GM12874 (cell line): ENCODE data around the gene PEAR1.

Experiments used
- TF ChIP-seq, protein P1 (sequence below): IDR thresholded peaks from 2 replicates; pipeline ENCODE4 v1.5.1; 2011; ENCODE audit warnings: low read depth, mild to moderate bottlenecking, control low read depth, low read length, moderate library complexity; ENCODE audit not compliant: insufficient read depth

The PEAR1 gene

DNA sequence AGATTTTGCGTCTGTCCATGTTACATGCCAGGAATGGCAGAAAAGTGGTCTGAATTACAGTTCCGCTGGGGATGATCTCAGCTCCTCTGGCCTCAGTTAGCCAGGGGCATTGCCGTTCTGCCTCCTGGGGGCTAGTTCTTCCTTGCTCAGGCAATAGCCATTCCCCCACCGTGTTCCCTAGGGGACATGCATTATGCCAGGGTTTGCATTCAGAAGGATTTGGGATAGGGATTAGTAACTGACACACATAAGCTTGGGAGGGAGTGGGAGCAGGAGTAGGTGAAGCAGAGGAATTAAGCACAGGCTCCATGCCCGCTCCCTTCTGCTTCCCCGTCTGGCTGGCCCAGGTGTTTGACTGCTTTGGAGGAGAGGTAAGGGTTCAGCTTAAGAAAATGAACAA lies 39.6 kb downstream of the PEAR1 start:
- TF ChIP-seq, protein P1, sequence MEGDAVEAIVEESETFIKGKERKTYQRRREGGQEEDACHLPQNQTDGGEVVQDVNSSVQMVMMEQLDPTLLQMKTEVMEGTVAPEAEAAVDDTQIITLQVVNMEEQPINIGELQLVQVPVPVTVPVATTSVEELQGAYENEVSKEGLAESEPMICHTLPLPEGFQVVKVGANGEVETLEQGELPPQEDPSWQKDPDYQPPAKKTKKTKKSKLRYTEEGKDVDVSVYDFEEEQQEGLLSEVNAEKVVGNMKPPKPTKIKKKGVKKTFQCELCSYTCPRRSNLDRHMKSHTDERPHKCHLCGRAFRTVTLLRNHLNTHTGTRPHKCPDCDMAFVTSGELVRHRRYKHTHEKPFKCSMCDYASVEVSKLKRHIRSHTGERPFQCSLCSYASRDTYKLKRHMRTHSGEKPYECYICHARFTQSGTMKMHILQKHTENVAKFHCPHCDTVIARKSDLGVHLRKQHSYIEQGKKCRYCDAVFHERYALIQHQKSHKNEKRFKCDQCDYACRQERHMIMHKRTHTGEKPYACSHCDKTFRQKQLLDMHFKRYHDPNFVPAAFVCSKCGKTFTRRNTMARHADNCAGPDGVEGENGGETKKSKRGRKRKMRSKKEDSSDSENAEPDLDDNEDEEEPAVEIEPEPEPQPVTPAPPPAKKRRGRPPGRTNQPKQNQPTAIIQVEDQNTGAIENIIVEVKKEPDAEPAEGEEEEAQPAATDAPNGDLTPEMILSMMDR = no peak

GRCh38 chr1:156935505-156936128 lies 42.1 kb downstream of the PEAR1 start:
- TF ChIP-seq, protein P1 = no peak

GRCh38 chr1:156936191-156936590 lies 42.7 kb downstream of the PEAR1 start:
- TF ChIP-seq, protein P1 = no peak

GRCh38 chr1:156936721-156937220 lies 43.3 kb downstream of the PEAR1 start:
- TF ChIP-seq, protein P1 = no peak

DNA sequence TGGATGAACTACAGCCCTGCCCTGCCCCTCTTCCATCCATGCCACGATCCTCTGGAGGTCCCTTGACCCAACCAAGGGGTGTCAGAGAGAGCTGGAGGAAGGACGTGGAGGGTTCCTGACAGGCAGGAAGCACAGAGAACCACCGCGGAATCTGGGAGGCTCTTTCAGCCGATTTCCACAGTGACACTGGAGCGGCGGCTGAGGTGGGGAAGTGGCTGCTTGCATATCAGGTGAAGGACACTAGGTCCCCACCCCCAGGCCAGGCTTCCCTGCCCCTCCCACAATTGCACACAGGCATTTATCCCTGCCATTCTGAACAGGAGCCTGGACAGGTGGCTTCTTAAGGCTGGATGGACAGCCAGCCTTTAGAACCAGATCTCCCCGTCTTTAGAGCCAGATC lies 44.4 kb downstream of the PEAR1 start:
- TF ChIP-seq, protein P1 = no peak

- TF ChIP-seq, protein P1 = no peak
These were observed 45.3 kb downstream of the PEAR1 start for GRCh38 chr1:156938813-156939212.

DNA sequence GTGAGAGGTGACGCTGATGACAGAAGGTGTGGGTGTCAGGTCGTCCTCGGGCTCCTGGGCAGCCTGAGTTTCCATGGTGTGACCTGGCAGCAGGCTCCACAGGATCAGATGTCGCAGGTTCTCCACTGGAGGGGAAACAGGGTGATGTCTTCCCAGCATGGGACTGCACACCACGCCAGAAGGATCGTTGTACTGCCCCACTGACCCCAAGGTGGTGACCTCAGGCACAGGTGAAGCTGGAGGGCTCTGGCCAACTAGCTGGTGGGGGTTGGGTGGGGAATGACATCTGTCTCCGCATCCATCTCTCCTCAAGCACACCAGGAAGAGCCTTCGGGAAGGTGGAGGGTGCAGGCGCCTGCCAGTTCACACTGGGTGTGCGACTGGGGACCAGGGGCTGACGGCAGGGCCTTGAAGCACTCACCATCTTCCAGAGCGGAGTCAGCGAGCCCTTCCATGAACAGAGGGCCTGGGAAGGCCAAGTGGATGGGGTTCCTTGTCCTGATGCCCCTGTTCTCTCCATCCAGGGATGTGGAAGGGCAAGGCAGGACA lies 46.3 kb downstream of the PEAR1 start:
- TF ChIP-seq, protein P1 = no peak
